Omental fat pad (tissue), 4 donors: Measurements from ENCODE around the gene UST. TPM values are rescaled to one million over a fixed set of nuclear protein-coding genes. Genes with fewer than 3 reads are reported as not detected.
A peak's percentile ranks its signal among the peaks of the same experiment; 100 is the strongest.

Experiments used
- ATAC-seq: fragments of 150-250 bp; one replicate; pipeline ENCODE4 v1.9.1; 2016; ENCODE audit warnings: mild to moderate bottlenecking, moderate library complexity; ENCODE audit not compliant: low FRiP score
- DNase-seq: peaks from one replicate; pipeline ENCODE4 v3.0.0-alpha.2; 2019; ENCODE audit warnings: low spot score
- total RNA-seq, 4 donors: library from RNA; depleted of rRNA; stranded (reverse); fragments of >200 nt; gene quantifications; one replicate each; pipeline ENCODE4 v1.1.0, GENCODE V29; 2016
- TF ChIP-seq, protein P1 (sequence below), 3 donors: fragments of 450-650 bp; IDR thresholded peaks; one replicate each; pipeline ENCODE4 v1.5.1; 2016 to 2017; ENCODE audit warnings: antibody characterized with exemption in 3 of 3, mild to moderate bottlenecking in 3 of 3, moderate library complexity in 2 of 3

UST gene
- total RNA-seq, 4 donors from 2014 or later: 9.2 to 20.8 (median 15.0) TPM

DNA sequence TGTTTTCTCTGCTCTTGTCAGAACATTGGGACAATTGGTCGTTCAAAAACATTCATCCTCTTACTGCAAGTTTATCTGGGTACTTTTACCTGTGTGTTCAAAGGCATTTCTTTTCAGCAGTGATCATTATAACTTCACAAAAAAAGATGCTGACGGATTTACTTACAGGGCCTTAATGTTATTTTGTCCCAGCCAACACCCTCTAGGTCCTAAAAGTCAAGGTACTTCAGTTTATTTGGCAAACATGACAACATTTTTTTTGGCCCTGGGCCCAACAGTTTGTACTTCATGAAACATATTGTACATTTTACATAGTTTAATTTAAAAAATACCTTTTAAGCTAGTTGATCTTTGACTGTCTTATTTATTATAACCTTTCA, 329.5 kb downstream of the UST start:
- DNase-seq (no peak), ATAC-seq (no peak)
- TF ChIP-seq, protein P1, sequence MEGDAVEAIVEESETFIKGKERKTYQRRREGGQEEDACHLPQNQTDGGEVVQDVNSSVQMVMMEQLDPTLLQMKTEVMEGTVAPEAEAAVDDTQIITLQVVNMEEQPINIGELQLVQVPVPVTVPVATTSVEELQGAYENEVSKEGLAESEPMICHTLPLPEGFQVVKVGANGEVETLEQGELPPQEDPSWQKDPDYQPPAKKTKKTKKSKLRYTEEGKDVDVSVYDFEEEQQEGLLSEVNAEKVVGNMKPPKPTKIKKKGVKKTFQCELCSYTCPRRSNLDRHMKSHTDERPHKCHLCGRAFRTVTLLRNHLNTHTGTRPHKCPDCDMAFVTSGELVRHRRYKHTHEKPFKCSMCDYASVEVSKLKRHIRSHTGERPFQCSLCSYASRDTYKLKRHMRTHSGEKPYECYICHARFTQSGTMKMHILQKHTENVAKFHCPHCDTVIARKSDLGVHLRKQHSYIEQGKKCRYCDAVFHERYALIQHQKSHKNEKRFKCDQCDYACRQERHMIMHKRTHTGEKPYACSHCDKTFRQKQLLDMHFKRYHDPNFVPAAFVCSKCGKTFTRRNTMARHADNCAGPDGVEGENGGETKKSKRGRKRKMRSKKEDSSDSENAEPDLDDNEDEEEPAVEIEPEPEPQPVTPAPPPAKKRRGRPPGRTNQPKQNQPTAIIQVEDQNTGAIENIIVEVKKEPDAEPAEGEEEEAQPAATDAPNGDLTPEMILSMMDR (IDR thresholded peaks at IDR 0.05): no peak

- DNase-seq (no peak), ATAC-seq (no peak)
- TF ChIP-seq, protein P1 (IDR thresholded peaks at IDR 0.05): no peak
Measured at GRCh38 chr6:149077208-149077607, 330.4 kb downstream of the UST start.

DNA sequence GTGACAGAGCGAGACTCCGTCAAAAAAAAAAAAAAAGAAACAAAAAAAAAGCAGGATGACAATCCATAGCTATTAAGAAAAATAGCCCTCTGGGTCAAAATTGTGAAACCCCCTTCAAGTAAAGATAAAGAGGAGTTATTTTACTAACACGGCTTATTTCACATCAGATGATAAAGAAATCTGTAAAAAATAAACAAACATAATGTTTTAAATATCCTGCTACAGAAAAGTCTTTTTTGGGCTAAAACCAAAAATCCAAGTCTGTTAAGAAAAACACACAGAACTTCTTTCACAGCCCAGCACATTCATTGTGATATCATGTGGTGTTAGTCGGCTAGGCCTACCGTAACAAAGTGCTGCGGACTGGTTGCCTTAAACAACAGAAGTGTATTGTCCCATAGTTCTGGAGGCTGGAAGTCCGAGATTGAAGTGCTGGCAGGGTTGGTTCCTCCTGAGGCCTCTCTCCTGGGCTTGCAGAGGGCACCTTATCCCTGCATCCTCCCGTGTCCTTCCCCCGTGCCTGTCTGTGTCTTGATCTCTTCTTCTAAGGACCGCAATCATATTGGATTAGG, 331.5 kb downstream of the UST start:
- ATAC-seq (no peak), DNase-seq (no peak)
- TF ChIP-seq, protein P1 (IDR thresholded peaks at IDR 0.05): no peak

DNA sequence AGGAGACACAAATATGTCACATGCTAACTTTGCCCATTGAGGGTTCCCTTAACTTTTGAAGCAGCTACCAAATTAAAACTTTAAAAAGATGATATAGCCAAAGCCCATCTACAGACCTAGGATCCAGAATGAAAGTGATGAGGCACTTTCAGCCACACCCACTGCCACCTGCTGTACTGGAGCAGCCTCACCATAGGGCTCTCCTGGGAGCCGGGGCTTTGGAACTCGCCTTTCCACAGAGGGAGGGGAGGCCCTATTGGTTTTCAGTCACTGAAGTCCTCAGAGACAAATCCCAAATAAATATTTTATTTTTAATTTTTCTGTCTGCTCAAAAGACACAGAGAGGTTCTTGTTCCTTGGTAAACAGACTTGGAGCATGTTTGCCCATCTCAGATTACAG, 332.6 kb downstream of the UST start:
- DNase-seq: no peak
- TF ChIP-seq, protein P1 (IDR thresholded peaks at IDR 0.05): no peak
- no peak for ATAC-seq

DNA sequence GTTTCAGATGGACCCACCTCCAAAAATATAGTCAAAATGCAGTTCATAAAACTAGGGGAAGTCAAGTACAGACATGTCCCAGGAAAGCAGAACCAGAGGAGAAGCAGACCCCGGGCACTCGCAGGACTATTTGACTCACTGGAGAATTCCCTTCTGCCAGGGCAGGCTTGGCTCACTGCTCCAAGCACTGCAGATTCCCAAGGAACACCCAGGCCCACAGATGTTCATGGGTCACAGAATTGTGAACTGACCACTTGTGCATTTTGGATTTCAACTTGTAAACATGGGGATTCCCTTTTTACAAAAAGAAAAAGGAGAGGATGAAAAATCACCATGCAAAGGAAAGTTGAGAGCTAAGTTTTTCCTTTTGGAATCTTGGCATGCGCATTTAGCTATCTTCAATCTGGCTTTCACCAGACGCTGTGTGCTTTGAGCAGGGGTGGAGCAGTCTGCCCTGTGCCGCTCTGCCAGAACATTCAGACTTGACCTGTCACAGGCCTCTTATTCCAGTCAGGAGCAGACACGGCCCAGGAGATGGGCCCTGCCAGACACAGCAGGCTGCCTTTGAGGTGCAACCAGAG, 333.2 kb downstream of the UST start:
- peak; percentile 67 for ATAC-seq
- DNase-seq: no peak
- TF ChIP-seq, protein P1 (IDR thresholded peaks at IDR 0.05): no peak

DNA sequence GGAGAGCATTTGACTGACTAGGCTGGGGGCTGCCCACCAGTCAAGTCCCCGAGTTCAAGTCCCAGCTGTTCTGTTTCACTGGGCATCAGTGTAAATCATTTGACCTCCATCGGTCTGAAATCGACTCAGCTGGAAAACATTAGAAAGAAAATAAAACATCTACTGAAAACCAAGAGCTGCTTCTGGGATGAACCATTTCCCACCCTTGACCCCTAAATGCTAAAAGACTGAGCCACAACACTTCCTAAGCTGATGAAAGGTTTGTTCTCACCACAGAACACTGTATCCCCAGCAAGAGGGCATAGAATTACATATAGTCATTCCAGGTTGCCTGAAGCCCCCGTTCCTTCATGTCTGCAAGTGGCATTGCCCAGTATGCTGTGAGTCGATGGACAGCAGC, 333.7 kb downstream of the UST start:
- ATAC-seq: no peak
- no peak for DNase-seq
- TF ChIP-seq, protein P1 (IDR thresholded peaks at IDR 0.05): no peak

GRCh38 chr6:149081281-149081680, 334.5 kb downstream of the UST start:
- DNase-seq: no peak
- TF ChIP-seq, protein P1 (IDR thresholded peaks at IDR 0.05): no peak
- ATAC-seq: no peak
